Sigmoid colon (tissue), 7 donors: ENCODE measurements around the gene RRP9. TPM values are rescaled to one million over a fixed set of nuclear protein-coding genes. Genes with fewer than 3 reads are reported as not detected.

Source experiments
- DNase-seq: peaks from one replicate; pipeline ENCODE4 v3.0.0-alpha.2; 2019
- H3K27ac ChIP-seq, 4 donors: fragments of 200-600 bp; sonication (generic); one replicate each; pipeline ENCODE4 v1.5.1; 2016 to 2019; ENCODE audit warnings: mild to moderate bottlenecking in 1 of 4
- H3K27me3 ChIP-seq, 3 donors: fragments of 200-600 bp; sonication (generic); one replicate each; pipeline ENCODE4 v1.5.1; 2019; ENCODE audit warnings: mild to moderate bottlenecking in 1 of 3
- H3K36me3 ChIP-seq, 4 donors: fragments of 200-600 bp; sonication (generic); one replicate each; pipeline ENCODE4 v1.5.1; 2016 to 2019
- H3K4me1 ChIP-seq, 4 donors: fragments of 200-600 bp; sonication (generic); one replicate each; pipeline ENCODE4 v1.5.1; 2017 to 2019
- H3K4me3 ChIP-seq, 4 donors: fragments of 200-600 bp; sonication (generic); one replicate each; pipeline ENCODE4 v1.5.1; 2017 to 2019; ENCODE audit warnings: mild to moderate bottlenecking in 2 of 4, moderate library complexity in 1 of 4
- H3K9me3 ChIP-seq, 4 donors: fragments of 200-600 bp in 3 of 4; sonication (generic) in 3 of 4; one replicate each; pipeline versions ENCODE4 v1.5.1 to v1.6.1; 2013 to 2019
- CTCF ChIP-seq, 4 experiments: fragments of 450-650 bp in 3 of 4; fragments of 200-600 bp in 1 of 4; IDR thresholded peaks; one replicate each; pipeline ENCODE4 v1.5.1; 2016 to 2019; ENCODE audit warnings: antibody characterized with exemption in 4 of 4, mild to moderate bottlenecking in 3 of 4, moderate library complexity in 2 of 4
- EP300 ChIP-seq, 4 donors: sonication (generic); formaldehyde crosslinking; IDR thresholded peaks; one replicate each; pipeline ENCODE4 v1.6.1; 2017; ENCODE audit warnings: antibody characterized with exemption in 4 of 4
- POLR2A ChIP-seq, 2 donors: fragments of 450-650 bp; IDR thresholded peaks; one replicate each; pipeline ENCODE4 v1.6.1; 2016; ENCODE audit warnings: antibody characterized with exemption in 2 of 2, mild to moderate bottlenecking in 2 of 2, moderate library complexity in 2 of 2
- POLR2AphosphoS5 ChIP-seq, 4 donors: sonication (generic); formaldehyde crosslinking; IDR thresholded peaks; one replicate each; pipeline ENCODE4 v1.6.1; 2017; ENCODE audit warnings: antibody characterized with exemption in 4 of 4
- WGBS, 2 donors: extraction: QIAGEN DNeasy Blood & Tissue Kit; methylation state at CpG; one replicate each; pipeline ENCODE4 v1.1.7; 2013; 5-methylcytosine and 5-hydroxymethylcytosine counted together
- intact Hi-C: fragments of 100-400 bp; cut with DNase I; formaldehyde crosslinking; loops from one replicate; pipeline ENCODE4 v1.15.1; 2023
- polyA plus RNA-seq, 3 donors: library from polyadenylated mRNA; stranded (reverse); fragments of 200-250 nt; gene quantifications; one replicate each; pipeline ENCODE4 v1.2.3, GENCODE V29; 2013
- total RNA-seq, 4 donors: library from RNA; depleted of rRNA; stranded (reverse); fragments of >200 nt; gene quantifications; one replicate each; pipeline ENCODE4 v1.1.0, GENCODE V29; 2016
- donor health status: healthy with polysubstance abuse.
- donor health status: Bipolar disorder and iron deficiency.
- donor health status: healthy.

The RRP9 gene
- total and polyA plus RNA-seq, 7 donors: 6.4 to 29.0 (median 12.5) TPM

GRCh38 chr3:51948016-51948580 is 6.4 kb upstream of the RRP9 start:
- Histone ChIP-seq H3K9me3 (no peaks in the 10 kb centered on the region), H3K4me1 (peaks cover 0 to 5% (median 4%) of the 10 kb centered on the region in 4 donors), H3K36me3 (peaks cover 0 to 45% (median 3%) of the 10 kb centered on the region in 4 donors), H3K27me3 (no peaks in the 10 kb centered on the region), H3K4me3 (no peak overlapping the region), H3K27ac (no peak overlapping the region)
- WGBS, 2 donors: 92 to 94% methylated on average over 10 of the region's 10 CpGs
- TF ChIP-seq EP300 (IDR thresholded peaks at IDR 0.05) (no peak), POLR2AphosphoS5 (IDR thresholded peaks at IDR 0.05) (no peak), CTCF (IDR thresholded peaks at IDR 0.05) (no peak), POLR2A (IDR thresholded peaks at IDR 0.05) (no peak)
- DNase-seq: no peak
- intact Hi-C loops: loop anchor here (10.0 kb wide), 1 partner anchor 453 kb away; no protein-coding TSS in a partner anchor

GRCh38 chr3:51947215-51947900 is 5.7 kb upstream of the RRP9 start:
- no peak overlapping the region for H3K27ac ChIP-seq
- H3K27me3 ChIP-seq: no peaks in the 10 kb centered on the region
- intact Hi-C loops: loop anchor here (10.0 kb wide), 1 partner anchor 453 kb away; no protein-coding TSS in a partner anchor
- peaks cover 0 to 12% (median 12%) of the 10 kb centered on the region in 4 donors for H3K4me1 ChIP-seq
- no peak overlapping the region for H3K4me3 ChIP-seq
- peak; percentile 57 for DNase-seq
- TF ChIP-seq CTCF (IDR thresholded peaks at IDR 0.05): no peak
- no peak for TF ChIP-seq EP300 (IDR thresholded peaks at IDR 0.05)
- TF ChIP-seq POLR2A (IDR thresholded peaks at IDR 0.05): no peak
- TF ChIP-seq POLR2AphosphoS5 (IDR thresholded peaks at IDR 0.05): no peak
- H3K36me3 ChIP-seq: peaks cover 0 to 45% (median 3%) of the 10 kb centered on the region in 4 donors
- WGBS, 2 donors: 85 to 87% methylated on average over 13 of the region's 13 CpGs
- no peaks in the 10 kb centered on the region for H3K9me3 ChIP-seq

GRCh38 chr3:51946796-51947195 is 5.1 kb upstream of the RRP9 start:
- WGBS, 2 donors: 74 to 88% methylated on average over 4 of the region's 4 CpGs
- DNase-seq: peak; percentile 47
- peaks cover 0 to 15% (median 14%) of the 10 kb centered on the region in 4 donors for H3K4me1 ChIP-seq
- H3K9me3 ChIP-seq: no peaks in the 10 kb centered on the region
- no peak overlapping the region for H3K4me3 ChIP-seq
- peaks cover 0 to 45% (median 3%) of the 10 kb centered on the region in 4 donors for H3K36me3 ChIP-seq
- intact Hi-C loops: loop anchor here (10.0 kb wide), 1 partner anchor 452 kb away; no protein-coding TSS in a partner anchor
- no peaks in the 10 kb centered on the region for H3K27me3 ChIP-seq
- TF ChIP-seq POLR2AphosphoS5 (IDR thresholded peaks at IDR 0.05): no peak
- no peak for TF ChIP-seq EP300 (IDR thresholded peaks at IDR 0.05)
- TF ChIP-seq CTCF (IDR thresholded peaks at IDR 0.05): no peak
- no peak for TF ChIP-seq POLR2A (IDR thresholded peaks at IDR 0.05)
- no peak overlapping the region for H3K27ac ChIP-seq

GRCh38 chr3:51945926-51946705 is 4.4 kb upstream of the RRP9 start:
- WGBS, 2 donors: 96% methylated on average over 14 of the region's 14 CpGs
- intact Hi-C loops: loop anchor here (10.0 kb wide), 1 partner anchor 451 kb away; no protein-coding TSS in a partner anchor
- Histone ChIP-seq H3K4me1 (peaks cover 0 to 20% (median 18%) of the 10 kb centered on the region in 4 donors), H3K4me3 (no peak overlapping the region), H3K27ac (no peak overlapping the region), H3K9me3 (no peaks in the 10 kb centered on the region), H3K27me3 (no peaks in the 10 kb centered on the region), H3K36me3 (peaks cover 0 to 45% (median 3%) of the 10 kb centered on the region in 4 donors)
- DNase-seq: peak; percentile 55
- TF ChIP-seq POLR2A (IDR thresholded peaks at IDR 0.05) (no peak), POLR2AphosphoS5 (IDR thresholded peaks at IDR 0.05) (no peak), CTCF (IDR thresholded peaks at IDR 0.05) (no peak), EP300 (IDR thresholded peaks at IDR 0.05) (no peak)
